Measurements from ENCODE around the gene DLG5.

Gene DLG5

DNA sequence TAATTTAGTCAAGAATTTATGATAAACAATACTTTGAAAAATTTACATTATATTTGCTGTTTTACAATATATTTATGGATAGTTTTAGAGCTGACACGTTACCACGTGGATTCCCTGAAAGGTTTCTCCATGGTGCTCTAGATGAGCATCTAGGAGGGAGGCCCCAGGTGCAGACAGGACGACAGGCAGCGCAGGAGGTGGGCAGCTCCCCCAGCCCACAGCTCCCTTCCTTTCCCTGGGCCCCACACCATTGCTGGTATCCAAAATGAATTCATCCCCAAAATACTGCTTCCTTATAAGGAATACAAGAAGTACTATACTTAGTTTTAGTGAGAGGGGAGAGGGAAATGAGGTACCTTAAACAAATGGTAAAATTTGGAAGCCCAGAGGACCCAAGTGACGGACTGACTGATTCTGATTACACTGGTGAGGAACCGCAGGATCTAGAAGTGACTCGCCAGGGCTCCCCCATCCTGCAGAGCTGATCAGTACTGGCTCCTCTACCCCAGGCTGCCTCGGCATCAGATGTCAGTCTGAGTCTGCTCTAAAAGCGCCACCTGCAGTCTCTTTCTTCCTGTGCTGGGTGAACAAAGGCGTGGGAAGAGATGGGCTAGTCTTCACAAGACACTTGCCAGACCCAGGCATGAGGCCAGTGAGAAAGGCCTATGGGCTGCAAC is 89.2 kb downstream of the DLG5 start:
- DNase-seq = no peak

DNA sequence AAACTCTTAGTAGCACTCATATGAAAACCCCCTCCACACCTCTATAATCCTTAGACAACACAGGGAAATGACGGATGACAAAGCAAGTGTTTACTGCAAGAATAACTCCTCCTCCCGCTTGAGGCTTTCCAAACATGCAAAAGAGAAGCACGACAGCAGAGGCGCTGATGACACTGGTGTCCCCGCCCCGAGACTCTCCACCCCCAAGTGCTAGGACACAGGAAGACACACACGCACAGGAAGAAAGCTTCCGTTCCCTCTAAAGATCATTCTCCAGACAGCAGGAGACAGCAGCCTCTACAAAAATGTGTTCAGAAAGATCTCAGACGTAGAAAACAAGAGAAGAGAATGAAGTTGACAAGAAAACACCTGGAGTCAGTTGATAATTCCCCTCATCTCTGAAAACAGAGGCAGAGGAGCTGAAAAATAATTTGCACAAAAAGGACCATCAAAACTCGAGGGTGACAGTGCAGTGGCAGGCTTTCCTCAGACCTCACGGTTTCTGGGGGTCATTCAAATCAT is 90.2 kb downstream of the DLG5 start:
- DNase-seq = peak; percentile 44

DNA sequence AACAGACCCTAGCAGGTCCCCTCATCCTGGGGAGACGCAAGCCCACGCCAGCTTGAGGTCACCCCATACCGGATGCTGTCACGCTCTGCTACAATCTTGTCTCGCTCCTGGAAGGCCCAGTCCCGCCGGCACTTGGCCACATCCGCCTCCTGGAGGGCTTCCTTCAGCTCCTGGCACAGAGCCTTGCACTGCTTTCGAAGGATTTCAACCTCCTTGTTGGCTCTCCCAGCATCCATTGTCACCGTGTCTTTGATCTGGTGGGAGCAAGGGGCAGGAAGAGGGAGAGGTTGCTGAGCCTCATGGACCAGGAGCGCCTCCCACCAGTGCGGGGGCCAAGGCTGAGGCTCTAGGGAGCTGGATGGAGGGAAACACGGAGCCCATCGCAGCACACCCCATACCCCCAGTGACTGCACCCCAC is 90.9 kb downstream of the DLG5 start:
- DNase-seq = no peak

DNA sequence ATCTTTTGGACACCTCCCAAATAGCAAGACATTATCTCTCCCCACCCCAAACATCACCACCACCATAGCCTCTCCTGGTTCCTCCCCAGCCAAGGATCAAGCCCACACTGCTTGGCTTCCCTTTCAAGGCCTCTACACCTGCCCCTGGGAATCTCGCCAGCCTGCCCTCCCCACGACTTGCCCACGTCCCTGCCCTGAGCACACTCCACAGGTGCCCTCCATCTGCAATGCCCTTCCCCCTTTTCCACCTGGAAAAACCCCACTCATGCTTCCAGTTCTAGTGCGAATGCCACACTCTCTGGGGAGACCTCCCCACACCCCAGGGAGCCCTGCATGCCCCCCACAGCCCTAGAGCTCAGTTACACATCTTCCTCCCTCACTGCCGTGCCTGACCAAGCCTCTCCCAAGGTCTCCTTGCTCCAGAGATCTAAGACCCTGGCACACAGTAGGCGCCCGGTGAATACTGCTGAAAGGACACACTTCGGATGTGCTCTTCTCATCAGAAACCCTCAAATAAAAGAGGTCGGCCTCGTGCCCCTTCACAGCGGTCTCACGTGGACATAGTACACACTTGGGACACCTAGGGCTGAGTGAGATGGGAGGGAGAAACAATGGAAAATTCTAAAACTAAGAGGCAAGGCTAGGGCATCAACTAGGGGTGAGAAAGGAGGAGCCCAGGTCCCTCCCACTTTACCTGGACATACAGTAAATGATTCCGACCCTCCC is 91.4 kb downstream of the DLG5 start:
- no peak for DNase-seq

DNA sequence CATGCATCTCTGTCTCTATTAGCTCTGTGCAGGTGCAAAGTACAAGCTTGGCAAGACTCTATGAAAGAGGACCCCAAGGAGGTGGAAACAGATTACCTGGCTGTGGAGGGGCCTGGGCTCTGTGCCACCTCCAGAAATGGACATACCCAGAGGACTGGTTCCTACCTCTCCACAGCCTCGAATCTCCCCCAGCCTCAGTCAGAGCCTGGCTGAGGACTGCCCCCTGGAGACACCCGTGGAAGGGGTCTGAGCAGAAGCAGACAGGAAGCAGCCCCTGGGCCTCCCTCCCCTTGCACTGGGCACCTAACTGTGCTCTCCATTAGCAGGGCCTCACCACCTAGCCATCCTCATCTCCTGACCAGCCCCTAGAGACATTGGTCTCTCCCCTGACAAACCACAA is 92.0 kb downstream of the DLG5 start:
- no peak for DNase-seq

DNA sequence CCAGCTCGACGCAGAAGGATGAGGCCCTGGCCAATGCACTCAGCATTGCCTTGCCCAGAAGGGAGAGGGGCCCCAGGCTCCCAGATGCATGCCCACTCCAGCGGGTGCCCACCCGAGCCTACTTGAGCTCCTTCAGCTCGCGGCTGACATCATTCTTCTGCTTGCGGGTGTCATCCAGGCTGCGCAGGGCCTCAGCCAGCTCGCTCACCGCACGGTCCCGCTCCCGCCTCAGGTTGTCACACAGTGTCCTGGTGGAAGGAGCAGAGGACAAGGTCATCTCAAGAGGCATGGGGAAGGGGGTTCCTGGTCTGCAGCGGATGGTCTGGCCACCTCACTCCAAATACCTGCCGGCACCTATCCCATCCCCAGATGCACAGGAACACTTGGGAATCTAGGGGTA is 92.8 kb downstream of the DLG5 start:
- DNase-seq = no peak

DNA sequence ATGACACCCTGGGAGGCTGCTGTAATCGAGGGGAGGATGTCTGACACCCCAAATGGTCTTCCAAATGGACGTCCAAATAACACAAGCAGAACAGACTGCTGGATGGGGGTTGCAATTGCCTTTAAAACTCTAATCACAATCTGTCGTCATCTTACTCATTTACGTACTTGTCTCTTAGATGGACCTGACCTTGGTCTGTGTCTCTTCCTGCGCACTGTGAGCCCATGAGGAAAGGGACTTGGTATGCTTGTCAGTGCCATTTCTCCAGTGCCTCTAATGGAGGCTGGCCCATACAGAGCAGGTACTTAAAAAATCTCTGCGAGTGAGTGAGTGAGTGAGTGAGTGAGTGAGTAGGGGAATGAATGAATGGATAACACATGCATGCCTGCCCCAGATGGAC is 93.3 kb downstream of the DLG5 start:
- no peak for DNase-seq

DNA sequence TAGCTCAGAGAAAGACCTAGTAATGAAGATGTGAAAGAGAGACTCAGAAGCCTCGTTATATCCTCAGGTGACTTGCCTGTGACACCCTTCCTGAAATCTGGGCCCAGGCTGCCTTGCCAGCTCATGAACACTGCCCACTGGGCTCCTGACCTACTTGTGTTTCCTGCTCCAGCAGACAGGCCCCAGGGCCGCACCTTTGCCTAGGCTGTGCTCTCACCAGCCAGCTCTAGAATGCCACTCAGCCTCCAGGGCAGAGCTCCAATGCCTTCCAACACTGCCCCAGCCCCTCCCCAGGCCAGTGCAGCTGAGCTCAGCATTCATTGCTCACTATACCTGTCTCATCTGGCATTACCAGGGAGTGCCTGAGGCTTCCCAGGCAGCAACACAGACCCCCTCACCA is 94.3 kb downstream of the DLG5 start:
- no peak for DNase-seq

DNA sequence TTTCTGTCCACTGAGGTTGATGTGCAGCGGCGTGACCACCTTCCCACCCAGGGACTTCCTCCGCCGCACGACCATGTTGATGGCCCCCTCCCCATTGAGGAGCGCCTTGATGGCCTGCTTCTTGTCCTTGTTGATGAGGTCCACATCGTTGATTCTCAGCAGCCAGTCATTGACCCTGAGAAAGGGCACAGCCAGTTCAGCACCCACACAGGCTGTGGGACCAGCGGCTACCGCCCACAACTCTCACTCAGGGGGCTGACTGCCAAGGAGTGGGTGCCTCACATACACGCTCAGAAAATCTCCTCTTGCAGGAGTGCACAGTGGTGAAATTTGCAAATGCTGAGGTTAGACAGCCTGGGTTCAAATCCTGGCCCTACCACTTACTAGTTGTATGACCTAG is 97.2 kb downstream of the DLG5 start:
- no peak for DNase-seq

DNA sequence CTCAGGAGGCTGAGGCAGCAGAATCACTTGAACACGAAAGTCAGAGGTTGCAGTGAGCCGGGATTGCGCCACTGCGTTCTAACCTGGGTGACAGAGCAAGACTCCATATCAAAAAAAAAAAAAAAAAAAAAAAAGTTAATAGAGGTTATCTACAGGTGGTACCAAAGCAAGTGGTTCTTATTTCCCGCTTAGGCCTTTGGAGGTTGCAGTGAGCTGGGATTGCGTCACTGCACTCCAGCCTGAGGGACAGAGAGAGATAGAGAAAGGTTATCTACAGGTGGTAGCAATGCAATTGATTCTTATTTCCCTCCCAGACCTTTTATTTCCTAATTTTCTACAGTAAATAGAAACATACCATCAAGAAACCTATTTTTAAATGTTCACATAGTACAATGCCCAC is 98.2 kb downstream of the DLG5 start:
- no peak for DNase-seq

DNA sequence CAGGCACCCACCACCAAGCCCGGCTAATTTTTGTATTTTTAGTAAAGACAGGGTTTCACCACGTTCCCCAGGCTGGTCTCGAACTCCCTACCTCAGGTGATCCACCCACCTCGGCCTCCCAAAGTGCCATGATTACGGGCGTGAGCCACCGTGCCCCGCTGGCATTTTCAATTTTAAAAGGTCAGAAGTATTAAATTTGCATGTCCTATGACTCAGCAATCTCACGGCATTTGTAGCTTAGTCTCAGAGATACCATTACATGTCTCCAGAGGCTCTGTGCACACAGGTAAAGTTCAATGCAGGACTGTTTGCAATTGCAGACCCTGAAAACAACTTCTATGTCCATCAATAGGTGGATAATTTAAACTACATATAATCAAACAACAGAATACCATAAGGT is 99.2 kb downstream of the DLG5 start:
- no peak for DNase-seq

DNA sequence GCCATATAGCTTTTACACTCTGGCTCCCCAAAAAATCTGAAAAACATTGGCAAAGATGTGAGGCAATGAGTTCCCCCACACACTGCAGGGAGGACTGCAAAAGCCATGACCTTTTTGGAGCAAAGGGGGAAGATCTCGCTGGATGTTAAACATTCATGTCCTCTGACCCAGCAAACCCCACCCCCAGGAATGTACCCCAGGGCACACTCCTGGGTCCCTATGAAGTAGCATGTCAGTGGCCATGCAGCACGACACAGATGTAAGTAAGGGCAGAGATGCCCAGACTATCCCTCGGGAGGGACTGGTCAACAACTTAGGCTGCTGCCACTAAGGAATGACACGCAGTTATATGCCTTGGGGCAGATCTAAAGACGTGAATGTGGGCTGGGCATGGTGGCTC is 100.6 kb downstream of the DLG5 start:
- DNase-seq = no peak

DNA sequence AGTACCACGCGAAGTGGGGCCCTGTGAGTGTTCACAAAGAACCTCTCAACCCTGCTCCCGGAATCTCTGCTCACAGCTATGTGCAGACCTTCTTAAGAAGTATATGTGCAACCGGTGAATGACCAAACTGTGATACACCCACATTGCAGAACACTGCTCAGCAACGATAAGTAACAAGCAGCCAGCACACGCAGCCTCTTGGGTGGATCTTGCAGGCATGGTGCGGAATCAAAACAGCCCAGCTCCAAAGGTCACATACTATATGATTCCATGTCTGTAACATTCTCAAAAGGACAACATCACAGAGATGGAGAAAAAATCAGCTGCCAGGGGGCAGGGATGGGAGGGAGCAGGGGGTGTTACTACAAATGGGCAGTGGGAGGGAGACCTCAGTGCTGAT is 101.6 kb downstream of the DLG5 start:
- no peak for DNase-seq

DNA sequence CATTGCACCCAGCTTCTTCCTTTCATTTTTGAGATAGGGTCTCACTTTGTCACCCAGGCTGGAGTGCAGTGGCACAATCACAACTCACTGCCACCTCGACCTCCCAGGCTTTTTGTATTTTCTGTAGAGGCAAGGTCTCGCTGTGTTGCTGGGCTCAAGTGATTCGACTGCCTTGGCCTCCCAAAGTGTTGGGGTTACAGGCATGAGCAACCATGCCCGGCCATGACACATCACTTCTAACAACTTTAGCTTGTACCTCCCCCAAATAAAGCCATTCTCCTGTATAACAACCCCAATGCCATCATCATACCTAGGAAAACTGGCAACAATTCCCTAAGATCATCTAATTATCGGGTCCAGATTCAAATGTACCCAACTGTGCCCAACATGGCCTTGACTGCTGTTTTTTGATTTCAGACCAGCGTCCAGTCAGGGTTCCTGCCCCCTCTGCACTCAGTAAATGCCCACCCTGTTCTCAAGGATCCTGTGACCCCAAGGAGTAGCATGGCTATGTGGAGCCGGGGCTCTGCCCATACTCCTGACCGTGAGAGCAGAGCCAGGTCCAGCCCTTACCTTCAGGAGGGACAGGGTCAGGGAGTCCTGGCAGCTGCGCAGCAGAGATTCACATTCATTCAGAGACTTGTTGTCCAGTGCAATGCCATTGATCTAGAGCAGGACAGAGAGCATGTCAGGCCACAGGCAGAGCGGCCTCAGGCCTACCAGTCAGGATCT is 102.6 kb downstream of the DLG5 start:
- DNase-seq = no peak

DNA sequence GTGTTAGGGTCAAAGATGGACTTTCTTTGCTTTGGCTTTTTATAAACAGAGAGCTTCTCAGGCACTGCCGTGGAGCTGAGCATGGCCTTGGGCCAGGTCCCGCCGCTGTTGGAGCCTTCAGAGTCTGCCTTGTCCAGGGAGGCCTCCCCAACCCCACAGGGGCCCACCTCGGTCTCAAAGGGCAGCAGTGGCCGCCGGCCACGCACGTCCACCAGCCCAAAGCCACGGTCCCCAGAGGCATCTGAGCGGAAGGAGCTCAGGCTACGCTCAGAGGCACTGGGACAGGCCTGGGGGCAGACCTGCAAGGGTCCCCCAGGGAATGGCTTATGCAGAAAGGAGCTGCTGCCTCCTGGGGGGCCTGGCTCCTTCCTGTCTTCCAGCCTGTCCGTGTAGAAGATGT is 105.0 kb downstream of the DLG5 start:
- no peak for DNase-seq

DNA sequence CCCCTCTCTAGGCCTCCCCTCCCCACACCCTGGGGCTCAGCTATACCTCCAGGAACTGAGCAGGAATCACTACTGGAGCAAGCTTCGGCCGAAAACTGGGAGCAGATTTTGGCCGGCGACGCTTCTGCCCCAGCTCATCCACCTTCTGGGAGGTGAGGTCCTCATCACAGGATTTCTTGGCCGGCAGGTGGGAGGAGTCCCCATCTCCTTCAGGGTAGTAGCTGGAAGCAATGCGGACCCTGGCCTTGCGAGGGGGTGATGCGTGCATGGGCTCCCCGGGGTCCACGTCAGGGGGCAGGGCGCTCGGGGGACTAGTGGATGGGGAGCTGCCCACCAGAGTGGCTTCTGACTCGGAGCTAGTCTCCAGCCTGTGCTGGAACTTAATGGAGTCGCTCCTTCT is 105.5 kb downstream of the DLG5 start:
- no peak for DNase-seq

DNA sequence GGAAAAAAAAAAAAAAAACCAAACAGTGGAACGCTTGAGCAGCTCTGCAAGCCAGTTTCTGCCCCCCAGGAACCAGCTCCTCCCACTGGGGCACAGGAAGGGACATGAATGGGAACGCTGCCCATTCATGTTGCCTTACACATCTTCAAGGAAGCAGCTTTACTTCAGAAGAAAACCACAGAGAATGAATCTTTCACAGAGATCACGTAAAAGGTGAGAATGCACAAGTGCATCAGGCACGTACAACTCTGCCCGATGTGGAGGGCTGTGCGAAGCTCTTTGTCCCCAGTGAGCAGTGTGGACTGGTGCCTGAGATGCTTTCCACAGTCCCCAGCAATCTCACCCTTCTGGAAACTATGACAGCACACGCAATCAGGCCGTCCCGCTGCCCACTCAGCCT is 106.2 kb downstream of the DLG5 start:
- no peak for DNase-seq

DNA sequence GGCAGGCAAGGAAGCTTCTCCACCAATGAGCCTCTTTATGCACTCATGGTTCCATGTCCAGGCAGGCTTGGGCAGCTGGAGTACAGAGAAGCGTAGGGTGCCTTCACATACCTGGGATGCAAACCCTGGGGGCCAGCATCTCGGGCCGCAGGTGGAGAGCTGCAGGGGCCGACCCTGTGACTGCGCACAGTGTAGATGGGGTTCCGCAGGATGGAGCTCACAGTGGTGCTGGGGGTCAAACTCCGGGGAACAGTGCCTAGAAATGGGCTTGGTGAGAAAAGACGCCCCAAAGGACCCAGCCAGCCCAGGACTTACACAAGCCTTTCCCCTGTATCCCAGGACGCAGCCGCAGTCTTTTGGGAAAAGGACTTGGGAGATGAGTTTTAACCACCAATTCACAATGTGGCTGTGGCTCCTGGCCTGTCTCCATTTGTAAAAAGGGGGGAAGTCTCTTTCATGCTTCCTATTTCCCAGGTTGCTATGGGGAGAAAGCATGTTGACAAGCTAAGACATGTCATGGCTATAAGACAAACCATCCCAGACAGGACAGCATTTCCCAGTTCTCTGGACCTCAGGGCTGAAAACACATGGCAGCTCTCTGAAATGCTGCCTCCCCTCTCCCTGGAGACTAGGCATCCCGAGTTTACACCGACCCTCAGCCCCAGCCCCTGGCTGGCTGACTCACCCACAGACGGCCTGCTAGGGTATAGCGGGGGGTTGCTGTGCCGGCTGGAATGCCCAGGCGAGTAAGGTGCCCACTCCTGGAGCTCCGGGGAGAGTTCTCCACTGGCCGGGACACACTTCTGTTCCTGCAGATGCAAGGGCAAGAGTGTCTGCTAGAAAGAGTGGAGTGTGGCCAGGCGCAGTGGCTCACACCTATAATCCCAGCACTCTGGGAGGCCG is 107.1 kb downstream of the DLG5 start:
- DNase-seq = no peak

DNA sequence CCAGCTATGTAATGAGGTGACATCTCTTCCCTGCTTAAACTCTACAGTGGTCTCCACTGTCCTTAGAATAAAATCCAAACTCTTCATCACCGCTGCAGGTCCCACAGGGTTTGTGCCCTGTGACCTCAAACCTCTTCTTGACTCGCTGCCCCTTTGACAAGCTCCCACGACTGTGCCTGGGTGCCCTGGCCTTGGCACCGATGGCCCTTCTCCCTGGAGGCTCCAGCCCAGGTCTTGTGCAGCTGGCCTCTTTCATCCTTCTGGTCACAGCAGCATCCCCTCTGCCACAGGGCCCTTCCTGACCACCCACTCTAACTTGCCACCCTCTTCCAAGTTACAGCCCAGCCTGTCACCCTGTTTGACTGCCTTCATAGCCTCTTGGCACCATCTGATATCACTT is 108.2 kb downstream of the DLG5 start:
- no peak for DNase-seq

DNA sequence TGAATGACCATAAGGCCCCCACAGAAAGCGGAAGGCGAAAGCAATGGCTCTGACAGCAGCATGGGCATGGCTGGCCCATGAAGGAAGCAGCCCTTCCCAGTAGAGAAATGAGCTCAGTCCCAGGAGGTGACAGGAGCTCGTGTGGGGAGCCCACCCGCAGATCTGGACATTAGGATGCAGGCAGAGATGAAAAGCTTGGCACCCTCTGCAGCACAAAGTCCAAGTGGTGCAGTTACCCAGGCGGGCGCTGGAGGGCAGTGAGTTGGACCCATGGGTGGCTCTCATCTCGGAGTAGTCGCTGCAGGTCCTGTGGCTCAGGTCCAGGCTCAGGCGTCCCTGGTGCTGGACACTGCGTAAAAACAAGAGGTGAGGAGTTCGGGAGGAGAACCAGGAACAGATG is 109.0 kb downstream of the DLG5 start:
- no peak for DNase-seq

DNA sequence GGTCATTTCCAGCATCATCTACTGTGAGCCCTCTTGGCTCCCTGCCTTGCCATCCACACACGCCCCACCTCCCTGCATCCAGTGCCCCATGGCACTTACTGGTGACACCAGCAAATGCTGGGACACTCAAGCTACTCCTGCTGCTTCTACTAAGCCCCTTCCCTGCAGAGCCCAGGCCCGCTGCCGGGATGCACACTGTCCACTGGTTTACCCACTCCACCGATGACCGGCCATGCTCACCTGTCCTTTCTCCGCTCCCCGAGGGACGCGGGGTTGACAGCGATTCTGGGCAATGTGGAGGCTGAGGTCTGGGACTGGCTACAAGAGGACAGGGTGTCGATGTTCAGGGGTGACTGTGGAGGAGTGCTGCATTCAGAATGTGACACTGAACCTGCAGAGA is 110.2 kb downstream of the DLG5 start:
- no peak for DNase-seq

DNA sequence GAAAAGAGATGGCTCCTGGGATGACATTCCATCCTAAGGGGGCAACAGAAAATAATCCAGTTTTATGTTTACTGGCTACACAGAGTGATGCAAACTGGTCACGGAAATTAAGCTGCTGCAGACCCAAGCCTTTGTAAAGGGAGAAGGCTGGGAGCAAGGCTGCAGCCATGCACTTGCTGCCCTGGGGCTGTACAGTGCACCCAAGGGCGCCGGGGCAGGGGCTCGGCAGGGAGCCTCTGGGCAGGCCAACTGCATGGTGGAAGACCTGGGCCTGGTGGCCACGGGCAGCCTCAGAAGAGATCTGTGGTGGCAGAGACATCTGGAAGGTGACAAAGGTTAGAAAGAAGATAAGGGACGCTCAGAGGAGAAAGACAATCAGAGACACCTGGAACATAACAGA is 113.8 kb downstream of the DLG5 start:
- DNase-seq = no peak

DNA sequence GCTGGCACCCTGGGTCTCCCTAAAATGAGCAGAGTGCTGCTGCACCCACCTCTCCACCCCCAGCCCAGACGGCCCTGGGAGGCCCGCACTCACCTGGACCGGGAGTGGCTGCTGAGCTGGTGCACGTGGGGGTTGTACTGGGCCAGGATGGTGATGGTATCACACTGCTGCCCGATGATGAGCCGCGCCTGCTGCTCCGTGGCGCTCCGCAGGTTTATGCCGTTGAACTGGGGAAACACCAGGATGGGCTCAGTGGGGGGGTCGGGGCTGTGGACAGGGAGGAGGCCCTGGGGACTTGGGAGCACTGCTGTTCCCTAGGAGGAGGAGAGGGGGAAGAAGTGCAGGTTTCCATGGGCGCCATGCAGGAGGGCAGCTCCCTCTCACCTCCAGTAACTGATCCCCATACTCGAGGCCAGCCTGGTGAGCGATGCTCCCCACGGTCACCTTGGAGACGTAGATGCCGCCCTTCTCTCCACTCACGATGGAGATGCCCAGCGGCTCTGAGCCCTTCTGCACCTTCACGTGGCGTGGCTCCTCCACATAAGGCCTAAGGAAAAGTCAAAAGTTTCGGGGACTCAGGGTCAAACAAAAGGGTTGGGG is 114.6 kb downstream of the DLG5 start:
- DNase-seq = no peak

Measured in NCI-H1048 (cell line).